ENCODE measurements around the gene UBE2D2. TPM values are rescaled to one million over a fixed set of nuclear protein-coding genes. Genes with fewer than 3 reads are reported as not detected.

Gene UBE2D2
- total and polyA plus RNA-seq, 2 of the 4 experiments (the other 2 are of a cell fraction): 26.9 to 35.7 TPM

- no peak overlapping the region for H2AK9ac ChIP-seq (replicated peaks; ENCODE audit: low read depth, low read length, poor library complexity)
- peak overlapping the region; percentile 35 for H3K4me2 ChIP-seq (ENCODE audit: low read depth, low read length)
- H3K9ac ChIP-seq (ENCODE audit: low read depth, low read length): no peak overlapping the region
- dilution Hi-C loops (cut with HindIII; ENCODE audit: low sequenced_read_pairs, unreplicated experiment) (no loop called here), intact Hi-C loops (cut with micrococcal nuclease) (no loop called here), in situ Hi-C loops (cut with MboI; ENCODE audit: low sequenced_read_pairs) (no loop called here)
- H3K27me3 ChIP-seq (ENCODE audit: control insufficient read depth, insufficient read depth, low read length): no peaks in the 10 kb centered on the region
- no TSS peak for BruUV-seq (replicated peaks)
- no peaks in the 10 kb centered on the region for H4K20me1 ChIP-seq (ENCODE audit: insufficient read depth, low read length)
- H3K9me1 ChIP-seq (ENCODE audit: insufficient read depth, low read length): peaks cover 3% of the 10 kb centered on the region; the same call in 1 of the 2 replicates
- H2BK15ac ChIP-seq (ENCODE audit: low read depth, low read length): no peak overlapping the region
- peak overlapping the region in 1 of 2 experiments; percentile 53; a peak in 1 of 4 replicates for H4K8ac ChIP-seq (ENCODE audit: low read depth in 2 of 2, low read length in 2 of 2)
- H2BK120ac ChIP-seq (ENCODE audit: low read depth, low read length): no peak overlapping the region
- H3K4ac ChIP-seq (ENCODE audit: low read depth, low read length): no peak overlapping the region
- no peaks in the 10 kb centered on the region for H3K36me3 ChIP-seq (ENCODE audit: control insufficient read depth, insufficient read depth, low read length)
- ATAC-seq (ENCODE audit: low read depth): peak; percentile 78
- H3K4me1 ChIP-seq (ENCODE audit: control insufficient read depth, insufficient read depth, low read length): no peaks in the 10 kb centered on the region
- WGBS, 2 experiments (ENCODE audit: extremely low coverage in 2 of 2, insufficient read length in 1 of 2): 26% methylated on average over 19 of the region's 24 CpGs; no CpG with 5 or more reads in 1 of the 2 experiments
- no peak overlapping the region for H3K27ac ChIP-seq (ENCODE audit: insufficient read depth, low read length)
- H2BK5ac ChIP-seq (ENCODE audit: low read depth, low read length, poor library complexity, severe bottlenecking): no peak overlapping the region
- H4K91ac ChIP-seq (ENCODE audit: insufficient read depth, low read depth, low read length): no peak overlapping the region
- no peak overlapping the region for H3K4me3 ChIP-seq (ENCODE audit: insufficient read depth, low read depth, low read length)
- POLR2A ChIA-PET (ENCODE audit: unreplicated experiment): no interaction called here
- 0 out of 2 replicates have a peak overlapping the region, but pooled peaks have one; percentile 27 for H3K23ac ChIP-seq (ENCODE audit: low read depth, low read length)
- TF ChIP-seq SMC3 (IDR thresholded peaks at IDR 0.05; ENCODE audit: low read depth, low read length) (no peak), MAFK (IDR thresholded peaks at IDR 0.05; ENCODE audit: low read depth, low read length) (no peak), RAD21 (IDR thresholded peaks at IDR 0.05; ENCODE audit: low read length) (no peak), RFX5 (IDR thresholded peaks at IDR 0.05; ENCODE audit: low read depth, low read length) (no peak), BHLHE40 (IDR thresholded peaks at IDR 0.05; ENCODE audit: low read depth, low read length) (no peak), FOS (IDR thresholded peaks at IDR 0.05; ENCODE audit: low read depth, low read length) (no peak), MXI1 (IDR thresholded peaks at IDR 0.05; ENCODE audit: borderline replicate concordance, low read depth, low read length) (no peak), USF2 (IDR thresholded peaks at IDR 0.05; ENCODE audit: low read depth, low read length) (no peak), CEBPB (IDR thresholded peaks at IDR 0.05; ENCODE audit: low read depth, low read length) (no peak), RCOR1 (IDR thresholded peaks at IDR 0.05; ENCODE audit: insufficient replicate concordance, low read length) (no peak), NFE2L2 (IDR thresholded peaks at IDR 0.05; ENCODE audit: low read depth, low read length) (no peak), CHD1 (IDR thresholded peaks at IDR 0.05; ENCODE audit: low read depth, low read length) (no peak), MAZ (IDR thresholded peaks at IDR 0.05; ENCODE audit: borderline replicate concordance, low read depth, low read length) (no peak), POLR2A (IDR thresholded peaks at IDR 0.05; ENCODE audit: low read depth, low read length) (no peak)
- TF ChIP-seq, protein P1, sequence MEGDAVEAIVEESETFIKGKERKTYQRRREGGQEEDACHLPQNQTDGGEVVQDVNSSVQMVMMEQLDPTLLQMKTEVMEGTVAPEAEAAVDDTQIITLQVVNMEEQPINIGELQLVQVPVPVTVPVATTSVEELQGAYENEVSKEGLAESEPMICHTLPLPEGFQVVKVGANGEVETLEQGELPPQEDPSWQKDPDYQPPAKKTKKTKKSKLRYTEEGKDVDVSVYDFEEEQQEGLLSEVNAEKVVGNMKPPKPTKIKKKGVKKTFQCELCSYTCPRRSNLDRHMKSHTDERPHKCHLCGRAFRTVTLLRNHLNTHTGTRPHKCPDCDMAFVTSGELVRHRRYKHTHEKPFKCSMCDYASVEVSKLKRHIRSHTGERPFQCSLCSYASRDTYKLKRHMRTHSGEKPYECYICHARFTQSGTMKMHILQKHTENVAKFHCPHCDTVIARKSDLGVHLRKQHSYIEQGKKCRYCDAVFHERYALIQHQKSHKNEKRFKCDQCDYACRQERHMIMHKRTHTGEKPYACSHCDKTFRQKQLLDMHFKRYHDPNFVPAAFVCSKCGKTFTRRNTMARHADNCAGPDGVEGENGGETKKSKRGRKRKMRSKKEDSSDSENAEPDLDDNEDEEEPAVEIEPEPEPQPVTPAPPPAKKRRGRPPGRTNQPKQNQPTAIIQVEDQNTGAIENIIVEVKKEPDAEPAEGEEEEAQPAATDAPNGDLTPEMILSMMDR (conservative IDR thresholded peaks at IDR 0.05; ENCODE audit: low read depth, low read length): no peak
- TF ChIP-seq, protein P2, sequence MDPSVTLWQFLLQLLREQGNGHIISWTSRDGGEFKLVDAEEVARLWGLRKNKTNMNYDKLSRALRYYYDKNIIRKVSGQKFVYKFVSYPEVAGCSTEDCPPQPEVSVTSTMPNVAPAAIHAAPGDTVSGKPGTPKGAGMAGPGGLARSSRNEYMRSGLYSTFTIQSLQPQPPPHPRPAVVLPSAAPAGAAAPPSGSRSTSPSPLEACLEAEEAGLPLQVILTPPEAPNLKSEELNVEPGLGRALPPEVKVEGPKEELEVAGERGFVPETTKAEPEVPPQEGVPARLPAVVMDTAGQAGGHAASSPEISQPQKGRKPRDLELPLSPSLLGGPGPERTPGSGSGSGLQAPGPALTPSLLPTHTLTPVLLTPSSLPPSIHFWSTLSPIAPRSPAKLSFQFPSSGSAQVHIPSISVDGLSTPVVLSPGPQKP (IDR thresholded peaks at IDR 0.05; ENCODE audit: borderline replicate concordance, low read depth, low read length): no peak
- no peak overlapping the region for H2AK5ac ChIP-seq (ENCODE audit: low read depth, low read length)
- no peak overlapping the region for H3K18ac ChIP-seq (ENCODE audit: low read depth, low read length)
- H2BK20ac ChIP-seq (ENCODE audit: low read depth, low read length): no peak overlapping the region
- H4K5ac ChIP-seq (ENCODE audit: low read depth, low read length): no peak overlapping the region
- H3K14ac ChIP-seq (replicated peaks; ENCODE audit: low read depth, low read length): no peak overlapping the region; the same call in 1 of the 2 replicates
- no peaks in the 10 kb centered on the region for H3K79me1 ChIP-seq (ENCODE audit: low read depth in 1 of 2, low read length in 2 of 2)
- H3K56ac ChIP-seq (ENCODE audit: extremely low read depth, insufficient read depth, low read length): no peak overlapping the region
- CTCF ChIA-PET: interaction anchor here (0.6 kb wide), 1 partner anchor 24 kb away, joined by 5 read pairs; no protein-coding TSS in a partner anchor
- DNase-seq: peak; percentile 5
- peak overlapping the region; percentile 86 for H2AFZ ChIP-seq (replicated peaks; ENCODE audit: low read length, poor library complexity)
- no peaks in the 10 kb centered on the region for H3K9me3 ChIP-seq (ENCODE audit: control insufficient read depth, insufficient read depth, low read length)
Observed at GRCh38 chr5:139543423-139543991, 17.6 kb upstream of the UBE2D2 start.
